Measurements from ENCODE around the gene FBXL20. TPM values are rescaled to one million over a fixed set of nuclear protein-coding genes. Genes with fewer than 3 reads are reported as not detected.
A peak's percentile ranks its signal among the peaks of the same experiment; 100 is the strongest.

The FBXL20 gene
- total RNA-seq, 3 donors from 2014 or later (not counting 1 experiment from before 2014, with no cell fraction given) = 25.5 to 34.2 (median 32.4) TPM

DNA sequence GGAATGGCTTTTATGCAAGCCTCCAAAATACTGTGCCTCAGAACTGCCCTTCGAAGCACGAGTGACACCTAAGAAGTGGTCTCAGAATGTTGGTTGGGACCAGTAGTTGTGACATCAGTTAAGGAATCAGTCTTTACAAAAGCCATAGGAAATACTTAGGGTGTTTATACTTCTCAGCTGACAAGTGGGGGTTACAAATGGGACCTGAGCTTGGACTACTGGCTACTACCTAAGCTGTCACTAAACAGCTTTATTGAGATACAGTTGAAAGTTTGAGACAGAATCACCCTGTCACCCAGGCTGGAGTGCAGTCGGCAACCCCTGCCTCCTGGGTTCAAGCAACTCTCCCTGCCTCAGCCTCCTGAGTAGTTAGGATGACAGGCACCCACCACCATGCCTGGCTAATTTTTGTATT is 196.3 kb downstream of the FBXL20 start:
- intact Hi-C loops (cut with micrococcal nuclease) = no loop called here
- Histone ChIP-seq H3K27me3 (ENCODE audit: control insufficient read depth, insufficient read depth, low read length) (peaks cover 3% of the 10 kb centered on the region), H3K4me3 (ENCODE audit: low read length) (no peak overlapping the region), H3K4me1 (ENCODE audit: control insufficient read depth, insufficient read depth, low read length) (peaks cover 41% of the 10 kb centered on the region), H3K36me3 (ENCODE audit: control insufficient read depth, insufficient read depth, low read length) (peaks cover 37% of the 10 kb centered on the region), H3K27ac (ENCODE audit: low read length) (no peak overlapping the region), H3K9me3 (ENCODE audit: control insufficient read depth, insufficient read depth, low read length) (no peaks in the 10 kb centered on the region)
- H3K36me3 Mint-ChIP-seq = no peaks in the 10 kb centered on the region
- H3K4me1 Mint-ChIP-seq = peaks cover 20 to 37% of the 10 kb centered on the region in 2 donors
- H3K4me3 Mint-ChIP-seq = no peak overlapping the region
- no peak for ATAC-seq
- WGBS (ENCODE audit: insufficient coverage) = 87% methylated on average over 3 of the region's 3 CpGs
- no peak for DNase-seq
- H3K9me3 Mint-ChIP-seq = no peaks in the 10 kb centered on the region
- peaks cover 0 to under 1% of the 10 kb centered on the region in 2 donors for H3K27me3 Mint-ChIP-seq (ENCODE audit: low read depth in 2 of 2)
- TF ChIP-seq, protein P1, sequence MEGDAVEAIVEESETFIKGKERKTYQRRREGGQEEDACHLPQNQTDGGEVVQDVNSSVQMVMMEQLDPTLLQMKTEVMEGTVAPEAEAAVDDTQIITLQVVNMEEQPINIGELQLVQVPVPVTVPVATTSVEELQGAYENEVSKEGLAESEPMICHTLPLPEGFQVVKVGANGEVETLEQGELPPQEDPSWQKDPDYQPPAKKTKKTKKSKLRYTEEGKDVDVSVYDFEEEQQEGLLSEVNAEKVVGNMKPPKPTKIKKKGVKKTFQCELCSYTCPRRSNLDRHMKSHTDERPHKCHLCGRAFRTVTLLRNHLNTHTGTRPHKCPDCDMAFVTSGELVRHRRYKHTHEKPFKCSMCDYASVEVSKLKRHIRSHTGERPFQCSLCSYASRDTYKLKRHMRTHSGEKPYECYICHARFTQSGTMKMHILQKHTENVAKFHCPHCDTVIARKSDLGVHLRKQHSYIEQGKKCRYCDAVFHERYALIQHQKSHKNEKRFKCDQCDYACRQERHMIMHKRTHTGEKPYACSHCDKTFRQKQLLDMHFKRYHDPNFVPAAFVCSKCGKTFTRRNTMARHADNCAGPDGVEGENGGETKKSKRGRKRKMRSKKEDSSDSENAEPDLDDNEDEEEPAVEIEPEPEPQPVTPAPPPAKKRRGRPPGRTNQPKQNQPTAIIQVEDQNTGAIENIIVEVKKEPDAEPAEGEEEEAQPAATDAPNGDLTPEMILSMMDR (IDR thresholded peaks at IDR 0.05) = no peak
- H3K27ac Mint-ChIP-seq = peak overlapping the region in 1 of 2 donors; percentile 78

DNA sequence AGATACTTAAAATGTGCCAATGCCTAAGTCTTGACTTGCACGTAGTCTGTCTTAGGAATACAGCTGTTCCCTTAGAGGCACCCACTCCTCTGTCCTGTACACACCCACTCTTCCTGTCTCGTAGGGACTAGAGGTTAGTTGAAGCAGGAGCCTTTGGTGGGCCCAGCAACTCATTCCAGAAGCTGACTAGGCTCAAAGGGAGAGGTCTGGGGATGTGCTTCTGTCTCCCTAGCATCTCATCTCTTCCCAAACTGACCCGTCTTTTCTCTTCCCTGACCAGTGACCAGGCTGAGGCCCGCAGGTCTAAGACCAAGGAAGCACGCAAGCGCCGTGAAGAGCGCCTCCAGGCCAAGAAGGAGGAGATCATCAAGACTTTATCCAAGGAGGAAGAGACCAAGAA is 197.2 kb downstream of the FBXL20 start:
- ATAC-seq = no peak
- H3K27me3 ChIP-seq (ENCODE audit: control insufficient read depth, insufficient read depth, low read length) = no peaks in the 10 kb centered on the region
- H3K36me3 Mint-ChIP-seq = no peaks in the 10 kb centered on the region
- no peaks in the 10 kb centered on the region for H3K9me3 Mint-ChIP-seq
- H3K4me3 ChIP-seq (ENCODE audit: low read length) = no peak overlapping the region
- intact Hi-C loops (cut with micrococcal nuclease) = no loop called here
- no peaks in the 10 kb centered on the region for H3K27me3 Mint-ChIP-seq (ENCODE audit: low read depth in 2 of 2)
- peaks cover 29 to 37% of the 10 kb centered on the region in 2 donors for H3K4me1 Mint-ChIP-seq
- H3K9me3 ChIP-seq (ENCODE audit: control insufficient read depth, insufficient read depth, low read length) = no peaks in the 10 kb centered on the region
- no peak overlapping the region for H3K27ac ChIP-seq (ENCODE audit: low read length)
- TF ChIP-seq, protein P1 (IDR thresholded peaks at IDR 0.05) = no peak
- H3K36me3 ChIP-seq (ENCODE audit: control insufficient read depth, insufficient read depth, low read length) = peaks cover 37% of the 10 kb centered on the region
- peaks cover 38% of the 10 kb centered on the region for H3K4me1 ChIP-seq (ENCODE audit: control insufficient read depth, insufficient read depth, low read length)
- peak overlapping the region in 1 of 2 donors; percentile 78 for H3K27ac Mint-ChIP-seq
- H3K4me3 Mint-ChIP-seq = no peak overlapping the region
- no peak for DNase-seq
- WGBS (ENCODE audit: insufficient coverage) = 92% methylated on average over 8 of the region's 8 CpGs

Other genes starting within 250 kb of the FBXL20 start
- 10 to 100 TPM in 2 of 3 donors, 1 to 10 TPM in 1; 5.7 to 53.6 (median 15.9) TPM for gene PLXDC1, start 250.0 kb downstream of the FBXL20 start, total RNA-seq
- under 1 TPM in 1 of 3 donors, not detected in 2; 0.33 TPM for gene ARL5C, start 235.5 kb downstream of the FBXL20 start, total RNA-seq
- 10 to 100 TPM; 23.7 to 28.5 (median 28.1) TPM for gene CACNB1, start 204.0 kb downstream of the FBXL20 start, total RNA-seq
- gene RPL19, start 201.3 kb downstream of the FBXL20 start, total RNA-seq = 1,000 to 10,000 TPM; 1,182 to 1,484 (median 1,482) TPM
- not detected for gene STAC2, start 175.7 kb downstream of the FBXL20 start, total RNA-seq
- 10 to 100 TPM; 44.3 to 63.8 (median 53.4) TPM for gene MED1, start 49.6 kb upstream of the FBXL20 start, total RNA-seq
- gene CDK12, start 59.9 kb upstream of the FBXL20 start, total RNA-seq = 100 to 1,000 TPM; 119 to 129 (median 124) TPM
- not detected for gene NEUROD2, start 206.3 kb upstream of the FBXL20 start, total RNA-seq
- not detected for gene PPP1R1B, start 225.3 kb upstream of the FBXL20 start, total RNA-seq
- 100 to 1,000 TPM in 2 of 3 donors, 10 to 100 TPM in 1; 97.1 to 115 (median 105) TPM for gene STARD3, start 235.5 kb upstream of the FBXL20 start, total RNA-seq

Data from natural killer cell (primary cell).